ENCODE measurements around the gene TAOK1. TPM values are rescaled to one million over a fixed set of nuclear protein-coding genes. Genes with fewer than 3 reads are reported as not detected.

Gene TAOK1
- total and polyA plus RNA-seq, 2 of the 13 experiments (the other 11 are each of a cell fraction or from before 2014, with no cell fraction given): 14.1 to 23.0 TPM

- TF ChIP-seq NFRKB (IDR thresholded peaks at IDR 0.05) (no peak), AGO2 (optimal IDR thresholded peaks at IDR 0.05; ENCODE audit: low read depth, low read length) (peak; percentile 52), HES4 (CRISPR knock-in tag; IDR thresholded peaks at IDR 0.05; ENCODE audit: borderline replicate concordance) (peak; percentile 53; the same call in 1 of the 2 replicates), TAF15 (IDR thresholded peaks at IDR 0.05; ENCODE audit: low read depth, low read length, poor library complexity, severe bottlenecking) (no peak), GLI4 (CRISPR knock-in tag; IDR thresholded peaks at IDR 0.05; ENCODE audit: borderline replicate concordance) (no peak), ZFP41 (CRISPR knock-in tag; IDR thresholded peaks at IDR 0.05; ENCODE audit: borderline replicate concordance) (no peak), ZFP91 (CRISPR knock-in tag; IDR thresholded peaks at IDR 0.05; ENCODE audit: borderline replicate concordance) (no peak; the same call in 1 of the 2 replicates), ZNF777 (CRISPR knock-in tag; IDR thresholded peaks at IDR 0.05) (peak; percentile 66; the same call in 1 of the 2 replicates), ZNF17 (CRISPR knock-in tag; IDR thresholded peaks at IDR 0.05) (no peak), SRF (IDR thresholded peaks at IDR 0.05; ENCODE audit: low read depth, low read length) (no peak), RBFOX2 (IDR thresholded peaks at IDR 0.05; ENCODE audit: low read depth, low read length) (peak; percentile 48; the same call in 1 of the 2 replicates), SUZ12 (IDR thresholded peaks at IDR 0.05; ENCODE audit: low read depth, low read length) (no peak), BCL6 (CRISPR knock-in tag; IDR thresholded peaks at IDR 0.05) (0 out of 2 replicates have a peak, but pooled peaks have one; percentile 8), RXRA (CRISPR knock-in tag; IDR thresholded peaks at IDR 0.05) (0 out of 2 replicates have a peak, but pooled peaks have one; percentile 5), FOXC1 (CRISPR knock-in tag; IDR thresholded peaks at IDR 0.05; ENCODE audit: borderline replicate concordance) (peak; percentile 41; the same call in 1 of the 2 replicates), MAX (IDR thresholded peaks at IDR 0.05) (peak; percentile 13; the same call in 1 of the 2 replicates), HOMEZ (CRISPR knock-in tag; IDR thresholded peaks at IDR 0.05; ENCODE audit: low read depth) (no peak), JUNB (CRISPR knock-in tag; IDR thresholded peaks at IDR 0.05; ENCODE audit: borderline replicate concordance) (no peak), E2F2 (CRISPR knock-in tag; IDR thresholded peaks at IDR 0.05; ENCODE audit: borderline replicate concordance) (no peak), TOE1 (CRISPR knock-in tag; IDR thresholded peaks at IDR 0.05) (no peak), SKIL (CRISPR knock-in tag; IDR thresholded peaks at IDR 0.05; ENCODE audit: borderline replicate concordance) (peak; percentile 31; the same call in 1 of the 2 replicates), EZH2 (conservative IDR thresholded peaks at IDR 0.05; ENCODE audit: low read depth, low read length) (no peak)
Measured at GRCh38 chr17:29567554-29568330, 177.6 kb downstream of the TAOK1 start (continued).

Data from HepG2 (cell line).